ENCODE results near the gene RALGPS1. TPM values are rescaled to one million over a fixed set of nuclear protein-coding genes. Genes with fewer than 3 reads are reported as not detected.

The RALGPS1 gene
- polyA plus RNA-seq, 4 donors, result 16.6 to 53.3 (median 26.8) TPM

DNA sequence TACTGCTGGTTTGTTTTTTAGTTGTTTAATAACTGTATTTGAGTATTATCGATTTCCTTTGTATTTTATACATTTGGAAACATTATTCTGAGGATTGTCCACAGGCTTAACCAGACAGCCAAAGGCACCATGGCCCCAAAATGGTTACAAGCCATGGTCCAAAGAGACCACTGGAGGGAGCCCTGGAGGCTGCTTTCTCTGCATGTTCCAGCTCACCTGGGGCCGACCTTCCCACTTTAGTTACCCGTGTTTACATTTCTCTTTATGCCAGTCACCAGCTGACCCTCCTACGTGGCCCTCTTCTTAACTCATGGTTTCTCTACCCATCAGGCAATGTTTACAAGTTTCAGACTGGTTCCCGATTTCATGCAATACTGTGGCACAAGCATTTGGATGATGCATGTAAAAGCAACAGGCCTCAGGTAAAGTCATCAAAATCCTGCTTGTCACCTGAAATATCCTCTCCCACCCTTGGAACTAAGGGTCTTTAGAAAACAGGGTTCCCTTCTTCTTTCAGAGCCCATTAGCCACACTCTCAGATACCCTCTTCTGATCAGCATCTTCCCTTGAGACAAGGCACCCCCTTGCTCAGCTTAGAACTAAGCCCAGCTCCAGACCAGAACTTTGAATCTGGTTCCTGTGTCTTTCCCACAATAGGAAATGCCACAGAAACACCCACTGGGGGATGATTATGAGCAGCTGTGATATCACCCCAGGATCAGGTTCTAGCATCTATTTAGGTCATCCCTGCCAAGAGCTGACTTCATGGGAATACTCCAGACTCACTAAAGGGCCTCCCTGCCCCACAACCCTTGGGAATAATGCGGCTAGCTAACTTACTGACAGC, 300.1 kb downstream of the RALGPS1 start:
- no peak for FAIRE-seq
- DNase-seq, result peak; percentile 66 to 79
- Histone ChIP-seq H3K27ac (ENCODE audit: low read depth in 1 of 3, low read length in 2 of 3) (no peak overlapping the region), H3K9me3 (ENCODE audit: control insufficient read depth in 2 of 2, insufficient read depth in 1 of 2, low read depth in 1 of 2, low read length in 1 of 2) (no peaks in the 10 kb centered on the region), H3K27me3 (ENCODE audit: control insufficient read depth in 3 of 3, insufficient read depth in 3 of 3, low read length in 3 of 3) (no peaks in the 10 kb centered on the region), H3K36me3 (ENCODE audit: control insufficient read depth in 3 of 3, insufficient read depth in 2 of 3, low read depth in 1 of 3, low read length in 3 of 3) (peaks cover 0 to 64% (median 5%) of the 10 kb centered on the region in 3 donors), H3K4me1 (ENCODE audit: control insufficient read depth in 3 of 3, insufficient read depth in 2 of 3, low read depth in 1 of 3, low read length in 2 of 3) (no peaks in the 10 kb centered on the region), H3K4me3 (ENCODE audit: low read depth in 1 of 3, low read length in 3 of 3) (no peak overlapping the region)
- 26 to 36% (median 34%) methylated on average over 6 of the region's 6 CpGs for WGBS, 3 donors

GRCh38 chr9:127215268-127216209, 301.0 kb downstream of the RALGPS1 start:
- no peaks in the 10 kb centered on the region for H3K27me3 ChIP-seq (ENCODE audit: control insufficient read depth in 3 of 3, insufficient read depth in 3 of 3, low read length in 3 of 3)
- DNase-seq, result no peak
- no peaks in the 10 kb centered on the region for H3K9me3 ChIP-seq (ENCODE audit: control insufficient read depth in 2 of 2, insufficient read depth in 1 of 2, low read depth in 1 of 2, low read length in 1 of 2)
- no peaks in the 10 kb centered on the region for H3K4me1 ChIP-seq (ENCODE audit: control insufficient read depth in 3 of 3, insufficient read depth in 2 of 3, low read depth in 1 of 3, low read length in 2 of 3)
- FAIRE-seq, result no peak
- H3K4me3 ChIP-seq (ENCODE audit: low read depth in 1 of 3, low read length in 3 of 3), result no peak overlapping the region
- 91 to 94% (median 92%) methylated on average over 14 of the region's 14 CpGs for WGBS, 3 donors
- H3K36me3 ChIP-seq (ENCODE audit: control insufficient read depth in 3 of 3, insufficient read depth in 2 of 3, low read depth in 1 of 3, low read length in 3 of 3), result peaks cover 0 to 59% (median 5%) of the 10 kb centered on the region in 3 donors
- no peak overlapping the region for H3K27ac ChIP-seq (ENCODE audit: low read depth in 1 of 3, low read length in 2 of 3)

DNA sequence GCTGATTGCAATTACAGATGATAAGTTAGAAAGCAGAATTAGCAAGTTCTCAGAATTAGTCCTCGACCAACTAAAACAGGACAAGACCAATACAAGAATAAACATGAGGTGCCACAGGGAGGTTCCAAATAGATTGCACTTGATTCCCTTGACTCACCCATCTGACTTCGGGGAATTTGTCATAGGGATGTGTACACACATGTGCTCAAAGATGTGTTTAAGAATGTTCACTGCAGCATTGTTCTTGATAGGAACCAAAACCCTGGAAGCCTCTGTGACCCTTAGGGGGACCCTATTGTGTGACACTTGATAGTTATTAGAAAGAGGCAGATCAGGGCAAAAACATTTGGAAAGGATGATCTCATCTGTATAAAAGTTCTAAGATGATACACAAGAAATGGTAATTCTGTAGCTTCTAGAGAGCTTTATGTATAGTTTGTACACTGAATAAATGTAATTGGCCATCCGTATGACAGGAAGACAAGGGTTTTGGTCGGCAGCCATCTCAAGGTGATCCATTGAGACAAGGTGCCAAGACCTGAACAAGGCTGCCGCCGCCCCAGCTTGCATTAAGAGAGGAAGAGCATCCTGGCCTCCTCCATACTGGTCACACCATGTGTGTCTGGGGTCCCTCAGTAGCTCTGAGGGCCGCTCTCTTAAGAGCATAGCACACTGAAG, 301.8 kb downstream of the RALGPS1 start:
- FAIRE-seq, result no peak

GRCh38 chr9:127216888-127217217, 302.3 kb downstream of the RALGPS1 start:
- H3K4me1 ChIP-seq (ENCODE audit: control insufficient read depth in 3 of 3, insufficient read depth in 2 of 3, low read depth in 1 of 3, low read length in 2 of 3), result no peaks in the 10 kb centered on the region
- H3K9me3 ChIP-seq (ENCODE audit: control insufficient read depth in 2 of 2, insufficient read depth in 1 of 2, low read depth in 1 of 2, low read length in 1 of 2), result no peaks in the 10 kb centered on the region
- FAIRE-seq, result no peak
- H3K27ac ChIP-seq (ENCODE audit: low read depth in 1 of 3, low read length in 2 of 3), result no peak overlapping the region
- peaks cover 0 to 51% (median 5%) of the 10 kb centered on the region in 3 donors for H3K36me3 ChIP-seq (ENCODE audit: control insufficient read depth in 3 of 3, insufficient read depth in 2 of 3, low read depth in 1 of 3, low read length in 3 of 3)
- 84 to 92% (median 85%) methylated on average over 4 to 5 of the region's 5 CpGs for WGBS, 3 donors
- no peak for DNase-seq
- no peaks in the 10 kb centered on the region for H3K27me3 ChIP-seq (ENCODE audit: control insufficient read depth in 3 of 3, insufficient read depth in 3 of 3, low read length in 3 of 3)
- no peak overlapping the region for H3K4me3 ChIP-seq (ENCODE audit: low read depth in 1 of 3, low read length in 3 of 3)

More for the DNA sequence above, 301.8 kb downstream of the RALGPS1 start:
- H3K9me3 ChIP-seq (ENCODE audit: control insufficient read depth in 2 of 2, insufficient read depth in 1 of 2, low read depth in 1 of 2, low read length in 1 of 2), result no peaks in the 10 kb centered on the region
- H3K4me1 ChIP-seq (ENCODE audit: control insufficient read depth in 3 of 3, insufficient read depth in 2 of 3, low read depth in 1 of 3, low read length in 2 of 3), result no peaks in the 10 kb centered on the region
- no peak overlapping the region for H3K27ac ChIP-seq (ENCODE audit: low read depth in 1 of 3, low read length in 2 of 3)
- H3K36me3 ChIP-seq (ENCODE audit: control insufficient read depth in 3 of 3, insufficient read depth in 2 of 3, low read depth in 1 of 3, low read length in 3 of 3), result peaks cover 0 to 56% (median 5%) of the 10 kb centered on the region in 3 donors
- DNase-seq, result no peak
- WGBS, 3 donors, result 89 to 90% (median 90%) methylated on average over 7 of the region's 7 CpGs
- H3K4me3 ChIP-seq (ENCODE audit: low read depth in 1 of 3, low read length in 3 of 3), result no peak overlapping the region
- no peaks in the 10 kb centered on the region for H3K27me3 ChIP-seq (ENCODE audit: control insufficient read depth in 3 of 3, insufficient read depth in 3 of 3, low read length in 3 of 3)

DNA sequence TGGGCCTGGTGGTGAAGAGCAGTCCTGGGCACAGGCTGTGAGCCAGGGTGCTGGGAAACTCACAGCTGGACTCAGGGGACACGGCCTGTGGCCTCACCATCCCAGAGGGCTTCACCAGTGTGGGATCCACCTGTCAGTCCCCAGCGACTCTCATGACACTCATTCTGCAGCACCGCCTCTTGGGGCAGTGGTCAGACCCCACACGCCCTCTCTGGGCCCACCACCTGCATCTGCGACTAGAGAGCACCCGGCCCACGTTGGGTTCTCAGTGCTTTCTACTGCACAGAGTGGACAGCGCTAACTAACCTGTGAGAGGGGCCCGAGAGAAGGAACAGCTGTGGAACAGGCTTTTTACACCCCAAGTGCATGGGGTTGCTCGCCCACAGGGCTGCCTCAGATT, 304.2 kb downstream of the RALGPS1 start:
- Histone ChIP-seq H3K27me3 (ENCODE audit: control insufficient read depth in 3 of 3, insufficient read depth in 3 of 3, low read length in 3 of 3) (no peaks in the 10 kb centered on the region), H3K9me3 (ENCODE audit: control insufficient read depth in 2 of 2, insufficient read depth in 1 of 2, low read depth in 1 of 2, low read length in 1 of 2) (no peaks in the 10 kb centered on the region), H3K36me3 (ENCODE audit: control insufficient read depth in 3 of 3, insufficient read depth in 2 of 3, low read depth in 1 of 3, low read length in 3 of 3) (peaks cover 0 to 38% (median 5%) of the 10 kb centered on the region in 3 donors), H3K4me3 (ENCODE audit: low read depth in 1 of 3, low read length in 3 of 3) (no peak overlapping the region), H3K4me1 (ENCODE audit: control insufficient read depth in 3 of 3, insufficient read depth in 2 of 3, low read depth in 1 of 3, low read length in 2 of 3) (no peaks in the 10 kb centered on the region), H3K27ac (ENCODE audit: low read depth in 1 of 3, low read length in 2 of 3) (no peak overlapping the region)
- DNase-seq (no peak), FAIRE-seq (no peak)
- WGBS, 3 donors, result 90 to 92% (median 91%) methylated on average over 10 of the region's 10 CpGs

DNA sequence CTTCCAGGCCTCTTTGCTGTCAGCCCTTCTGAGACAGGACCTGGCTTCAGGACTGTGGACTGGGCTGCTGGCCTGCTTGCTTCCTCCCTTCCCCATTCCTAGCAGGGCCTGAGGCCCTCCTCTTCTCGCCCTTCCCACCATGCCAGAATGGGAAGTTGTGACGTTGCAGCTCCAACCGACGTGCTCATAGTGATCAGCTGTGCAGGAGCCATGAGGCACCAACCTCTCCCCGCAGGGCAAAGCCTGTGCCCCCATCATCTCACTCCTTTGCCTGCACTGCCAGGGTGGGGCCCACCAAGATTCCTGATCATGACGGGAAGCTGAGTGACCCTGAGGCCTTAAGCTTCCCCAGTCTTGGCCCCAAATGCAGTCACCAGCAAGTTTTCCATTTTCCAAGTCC, 304.9 kb downstream of the RALGPS1 start:
- no peak for DNase-seq
- peaks cover 0 to 38% (median 3%) of the 10 kb centered on the region in 3 donors for H3K36me3 ChIP-seq (ENCODE audit: control insufficient read depth in 3 of 3, insufficient read depth in 2 of 3, low read depth in 1 of 3, low read length in 3 of 3)
- no peak for FAIRE-seq
- H3K4me3 ChIP-seq (ENCODE audit: low read depth in 1 of 3, low read length in 3 of 3), result no peak overlapping the region
- 78 to 90% (median 89%) methylated on average over 6 of the region's 6 CpGs for WGBS, 3 donors
- H3K27me3 ChIP-seq (ENCODE audit: control insufficient read depth in 3 of 3, insufficient read depth in 3 of 3, low read length in 3 of 3), result no peaks in the 10 kb centered on the region
- no peak overlapping the region for H3K27ac ChIP-seq (ENCODE audit: low read depth in 1 of 3, low read length in 2 of 3)
- H3K4me1 ChIP-seq (ENCODE audit: control insufficient read depth in 3 of 3, insufficient read depth in 2 of 3, low read depth in 1 of 3, low read length in 2 of 3), result peaks cover 0 to 2% (median 0%) of the 10 kb centered on the region in 3 donors
- H3K9me3 ChIP-seq (ENCODE audit: control insufficient read depth in 2 of 2, insufficient read depth in 1 of 2, low read depth in 1 of 2, low read length in 1 of 2), result no peaks in the 10 kb centered on the region

- DNase-seq (no peak), FAIRE-seq (no peak)
- 57 to 89% (median 67%) methylated on average over 2 of the region's 2 CpGs for WGBS, 3 donors
- no peak overlapping the region for H3K27ac ChIP-seq (ENCODE audit: low read depth in 1 of 3, low read length in 2 of 3)
- peaks cover 0 to 31% (median 0%) of the 10 kb centered on the region in 3 donors for H3K36me3 ChIP-seq (ENCODE audit: control insufficient read depth in 3 of 3, insufficient read depth in 2 of 3, low read depth in 1 of 3, low read length in 3 of 3)
- no peak overlapping the region for H3K4me3 ChIP-seq (ENCODE audit: low read depth in 1 of 3, low read length in 3 of 3)
- H3K27me3 ChIP-seq (ENCODE audit: control insufficient read depth in 3 of 3, insufficient read depth in 3 of 3, low read length in 3 of 3), result no peaks in the 10 kb centered on the region
- no peaks in the 10 kb centered on the region for H3K9me3 ChIP-seq (ENCODE audit: control insufficient read depth in 2 of 2, insufficient read depth in 1 of 2, low read depth in 1 of 2, low read length in 1 of 2)
- peaks cover 0 to 12% (median 4%) of the 10 kb centered on the region in 3 donors for H3K4me1 ChIP-seq (ENCODE audit: control insufficient read depth in 3 of 3, insufficient read depth in 2 of 3, low read depth in 1 of 3, low read length in 2 of 3)
Observed at GRCh38 chr9:127221695-127222094, 307.1 kb downstream of the RALGPS1 start.
